G401.6 (cell line): ENCODE data around the gene DTNBP1.
A peak's percentile ranks its signal among the peaks of the same experiment; 100 is the strongest.

Experiments used
- FAIRE-seq: peaks from 2 replicates; lab custom pipeline; 2012; peaks lifted over from hg19 to GRCh38; lab: Jason Lieb, UNC

DTNBP1 gene, protein sequence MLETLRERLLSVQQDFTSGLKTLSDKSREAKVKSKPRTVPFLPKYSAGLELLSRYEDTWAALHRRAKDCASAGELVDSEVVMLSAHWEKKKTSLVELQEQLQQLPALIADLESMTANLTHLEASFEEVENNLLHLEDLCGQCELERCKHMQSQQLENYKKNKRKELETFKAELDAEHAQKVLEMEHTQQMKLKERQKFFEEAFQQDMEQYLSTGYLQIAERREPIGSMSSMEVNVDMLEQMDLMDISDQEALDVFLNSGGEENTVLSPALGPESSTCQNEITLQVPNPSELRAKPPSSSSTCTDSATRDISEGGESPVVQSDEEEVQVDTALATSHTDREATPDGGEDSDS

DNA sequence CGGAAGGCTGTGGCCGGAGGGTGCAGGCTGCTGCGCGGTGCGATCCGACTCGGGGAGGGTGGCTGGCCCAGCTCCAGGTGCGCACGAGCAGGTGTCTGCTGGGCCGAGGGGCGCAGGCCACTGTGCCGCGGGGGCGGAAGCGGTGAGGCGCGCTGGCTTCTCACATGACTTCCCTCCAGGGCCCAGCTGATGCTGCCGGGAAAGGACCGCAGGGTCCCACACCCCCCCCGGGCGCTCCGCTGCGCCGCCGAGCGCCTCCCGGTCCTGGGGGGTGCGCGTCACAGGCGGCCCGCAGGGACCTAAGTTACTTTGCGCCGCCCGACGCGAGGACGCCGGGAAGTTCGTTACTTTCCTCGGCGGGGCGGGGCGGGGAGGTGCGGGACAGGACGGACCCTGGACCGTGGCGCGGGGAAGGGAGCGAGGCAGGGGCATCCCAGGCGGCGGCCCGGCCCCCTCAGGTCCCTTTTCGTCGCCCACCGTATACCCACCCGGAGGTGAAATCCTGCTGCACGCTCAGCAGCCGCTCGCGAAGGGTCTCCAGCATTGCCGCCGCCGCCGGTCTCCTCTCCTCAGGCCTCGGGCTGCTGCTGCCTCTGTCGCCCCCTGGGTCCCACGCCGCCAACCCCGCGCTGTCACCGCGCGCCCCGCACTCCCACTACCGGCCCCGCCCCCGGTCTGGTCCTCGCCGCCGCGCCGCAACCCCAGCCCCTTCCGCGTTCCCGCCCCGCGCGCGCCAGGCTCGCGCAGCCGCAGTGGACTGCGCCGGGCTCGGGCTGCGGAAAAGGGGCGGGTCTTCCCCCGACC, at the start of gene DTNBP1:
DTNBP1 (minus strand) TSS at position 703 of the 804 bp plus-strand sequence; CDS start at position 544, 159 bp downstream.
- no peak for FAIRE-seq

- no peak for FAIRE-seq
Measured at GRCh38 chr6:15709651-15710269, 46.9 kb upstream of the DTNBP1 start.

- no peak for FAIRE-seq
Measured at GRCh38 chr6:15708231-15708630, 45.4 kb upstream of the DTNBP1 start.

- FAIRE-seq: no peak
Measured at GRCh38 chr6:15705981-15706380, 43.2 kb upstream of the DTNBP1 start.

- no peak for FAIRE-seq
Measured at GRCh38 chr6:15698471-15698870, 35.6 kb upstream of the DTNBP1 start.

DNA sequence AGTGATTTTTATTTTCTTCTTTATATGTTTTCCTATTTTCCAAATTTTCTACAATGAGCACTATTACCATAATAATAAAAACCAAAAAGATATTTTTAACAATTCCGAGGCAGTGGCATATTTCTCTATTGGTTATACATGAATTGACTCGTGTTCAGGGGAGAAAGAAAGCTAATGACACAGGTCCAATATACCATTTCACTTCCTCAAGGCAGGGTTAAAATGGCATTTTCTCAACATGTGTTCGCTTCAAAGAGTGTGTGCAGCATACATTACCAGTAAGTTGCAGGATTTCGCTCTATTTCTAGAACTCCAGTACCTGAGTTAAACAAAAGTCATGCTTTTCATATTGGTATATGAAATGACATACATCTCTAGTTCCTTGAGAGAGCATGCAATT, 35.1 kb upstream of the DTNBP1 start:
- no peak for FAIRE-seq

GRCh38 chr6:15691250-15691869, 28.5 kb upstream of the DTNBP1 start:
- FAIRE-seq: peak; percentile 83

DNA sequence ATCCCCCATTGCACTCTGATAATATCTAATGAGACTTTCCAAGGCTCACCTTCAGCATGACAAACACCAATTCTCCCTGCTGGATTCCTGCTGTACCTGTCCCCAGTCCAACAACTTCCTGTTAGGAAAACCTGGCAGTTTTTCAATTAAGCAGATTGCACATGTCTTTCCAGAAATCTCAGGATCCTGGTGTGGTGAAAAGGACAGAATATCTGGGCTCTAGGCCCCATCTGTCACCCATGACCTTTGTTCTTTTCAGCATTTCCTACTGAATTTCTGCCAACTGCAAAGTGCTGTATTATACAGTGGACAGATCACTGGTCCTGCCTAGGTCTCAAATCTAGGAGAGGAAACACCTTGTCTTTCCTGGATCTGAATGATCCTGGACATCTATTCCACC, 27.7 kb upstream of the DTNBP1 start:
- no peak for FAIRE-seq

DNA sequence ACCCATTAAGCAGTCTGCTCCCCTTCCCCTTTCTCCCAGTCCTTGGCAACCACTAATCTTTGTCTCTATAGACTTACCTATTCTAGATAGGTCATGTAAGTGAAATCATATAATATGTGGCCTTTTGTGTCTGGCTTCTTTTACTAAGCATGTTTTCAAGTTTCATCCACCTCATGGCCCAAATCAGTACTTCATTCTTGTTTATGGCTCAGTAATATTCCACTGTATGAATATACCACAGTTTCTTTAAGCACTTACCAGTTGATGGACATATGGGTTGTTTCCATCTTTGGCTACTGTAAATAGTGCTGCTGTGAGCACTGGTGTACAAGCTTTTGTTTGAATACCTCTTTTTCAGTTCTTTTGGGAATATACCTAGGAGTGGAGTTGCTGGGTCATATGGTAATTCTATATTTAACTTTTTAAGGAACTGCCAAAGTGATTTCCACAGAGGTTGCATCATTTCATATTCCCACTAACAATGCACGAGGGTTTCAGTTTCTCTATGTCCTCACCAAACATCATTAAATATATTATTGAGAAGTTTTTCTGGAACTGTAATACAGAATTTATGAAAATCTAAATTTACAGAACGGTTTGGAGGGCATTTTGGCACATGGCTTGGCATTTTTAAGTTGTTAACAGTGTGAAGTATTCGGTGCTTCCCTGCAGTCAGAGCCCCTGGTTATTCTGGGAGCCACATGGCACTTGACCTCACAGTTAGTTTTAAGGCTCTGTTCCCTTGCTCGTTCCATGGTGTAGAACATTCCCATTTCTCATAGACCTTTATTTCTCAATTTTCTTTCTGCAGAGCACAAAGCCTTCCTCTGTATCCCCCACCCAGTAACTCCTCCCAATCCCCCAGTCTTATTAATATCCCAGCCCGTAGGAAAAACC, 27.0 kb upstream of the DTNBP1 start:
- FAIRE-seq: no peak

GRCh38 chr6:15685619-15686018, 22.8 kb upstream of the DTNBP1 start:
- no peak for FAIRE-seq

- FAIRE-seq: no peak
Measured at GRCh38 chr6:15682965-15683822, 20.4 kb upstream of the DTNBP1 start.

GRCh38 chr6:15681946-15682345, 19.1 kb upstream of the DTNBP1 start:
- FAIRE-seq: no peak

- FAIRE-seq: no peak
Measured at GRCh38 chr6:15678514-15678913, 15.7 kb upstream of the DTNBP1 start.

GRCh38 chr6:15677822-15678221, 15.0 kb upstream of the DTNBP1 start:
- no peak for FAIRE-seq

- no peak for FAIRE-seq
Measured at GRCh38 chr6:15675536-15676220, 12.8 kb upstream of the DTNBP1 start.

GRCh38 chr6:15674690-15675386, 12.0 kb upstream of the DTNBP1 start:
- no peak for FAIRE-seq

GRCh38 chr6:15673666-15674065, 10.8 kb upstream of the DTNBP1 start:
- FAIRE-seq: no peak

GRCh38 chr6:15672818-15673217, 10.0 kb upstream of the DTNBP1 start:
- no peak for FAIRE-seq

DNA sequence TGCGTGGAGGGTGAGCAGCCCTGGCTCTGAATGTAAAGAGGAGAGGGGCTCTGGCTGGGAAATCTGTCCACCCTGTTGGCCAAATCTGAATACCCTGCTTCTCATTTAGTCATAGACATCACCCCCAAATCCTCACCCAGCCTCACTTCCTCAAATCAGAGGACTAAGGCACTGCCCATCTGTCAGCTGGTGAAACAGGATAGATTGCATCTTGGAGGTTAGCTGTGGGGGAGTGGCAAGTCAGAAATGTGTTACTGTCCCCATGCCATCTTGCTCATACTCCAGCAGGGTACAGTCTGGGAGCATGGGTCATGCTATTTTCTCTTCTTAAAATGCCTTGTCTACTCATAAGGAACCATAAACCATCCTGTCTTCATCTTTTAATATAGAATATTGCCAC, 9.5 kb upstream of the DTNBP1 start:
- FAIRE-seq: no peak
